Hepatocyte (in vitro differentiated cells): ENCODE data around the gene KRT83.

Experiments used
- EZH2 ChIP-seq: fragments of 200-600 bp; sonication (generic); IDR thresholded peaks from 2 replicates; pipeline ENCODE4 v1.6.1; 2016; ENCODE audit warnings: antibody characterized with exemption, mild to moderate bottlenecking, borderline replicate concordance
- TF ChIP-seq, protein P1 (sequence below): fragments of 200-600 bp; sonication (generic); IDR thresholded peaks from 2 replicates; pipeline ENCODE4 v1.5.1; 2016; ENCODE audit warnings: antibody characterized with exemption, mild to moderate bottlenecking; ENCODE audit not compliant: poor library complexity

DNA sequence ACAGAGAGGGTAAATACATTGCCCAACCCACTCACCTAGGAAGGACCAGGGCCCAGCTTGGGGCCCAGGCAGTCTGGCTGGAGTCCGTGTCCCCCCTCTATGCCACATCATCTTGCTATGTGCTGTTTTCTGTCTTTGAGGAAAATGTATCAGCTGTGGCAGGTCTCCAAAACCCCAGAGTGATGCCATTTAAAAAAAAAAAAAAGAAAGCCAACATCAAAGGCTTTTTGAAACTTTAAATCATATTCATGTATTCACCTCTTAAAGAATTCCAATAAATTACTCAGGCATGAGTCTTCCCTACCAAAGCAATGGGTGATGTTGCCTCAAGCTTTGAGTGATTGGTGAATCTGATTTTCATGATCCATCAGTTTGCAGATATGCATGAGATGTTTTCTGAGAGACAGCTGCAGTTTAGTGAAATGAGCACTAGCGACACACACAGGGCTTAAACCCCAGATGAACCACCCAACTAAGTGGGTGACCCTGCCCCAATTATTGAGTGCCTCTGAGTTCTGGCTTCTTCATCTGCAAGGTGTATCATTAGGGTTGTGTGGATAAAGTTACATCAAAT lies 35.9 kb downstream of the KRT83 start:
- TF ChIP-seq, protein P1, sequence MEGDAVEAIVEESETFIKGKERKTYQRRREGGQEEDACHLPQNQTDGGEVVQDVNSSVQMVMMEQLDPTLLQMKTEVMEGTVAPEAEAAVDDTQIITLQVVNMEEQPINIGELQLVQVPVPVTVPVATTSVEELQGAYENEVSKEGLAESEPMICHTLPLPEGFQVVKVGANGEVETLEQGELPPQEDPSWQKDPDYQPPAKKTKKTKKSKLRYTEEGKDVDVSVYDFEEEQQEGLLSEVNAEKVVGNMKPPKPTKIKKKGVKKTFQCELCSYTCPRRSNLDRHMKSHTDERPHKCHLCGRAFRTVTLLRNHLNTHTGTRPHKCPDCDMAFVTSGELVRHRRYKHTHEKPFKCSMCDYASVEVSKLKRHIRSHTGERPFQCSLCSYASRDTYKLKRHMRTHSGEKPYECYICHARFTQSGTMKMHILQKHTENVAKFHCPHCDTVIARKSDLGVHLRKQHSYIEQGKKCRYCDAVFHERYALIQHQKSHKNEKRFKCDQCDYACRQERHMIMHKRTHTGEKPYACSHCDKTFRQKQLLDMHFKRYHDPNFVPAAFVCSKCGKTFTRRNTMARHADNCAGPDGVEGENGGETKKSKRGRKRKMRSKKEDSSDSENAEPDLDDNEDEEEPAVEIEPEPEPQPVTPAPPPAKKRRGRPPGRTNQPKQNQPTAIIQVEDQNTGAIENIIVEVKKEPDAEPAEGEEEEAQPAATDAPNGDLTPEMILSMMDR: no peak
- no peak for TF ChIP-seq EZH2
